ENCODE data around the gene SMNDC1.
"Not testable (repeated sequence)": the region's sequence is repeated elsewhere in the genome, so short reads cannot be mapped to it uniquely, and the experiment has no call there.

The SMNDC1 gene

DNA sequence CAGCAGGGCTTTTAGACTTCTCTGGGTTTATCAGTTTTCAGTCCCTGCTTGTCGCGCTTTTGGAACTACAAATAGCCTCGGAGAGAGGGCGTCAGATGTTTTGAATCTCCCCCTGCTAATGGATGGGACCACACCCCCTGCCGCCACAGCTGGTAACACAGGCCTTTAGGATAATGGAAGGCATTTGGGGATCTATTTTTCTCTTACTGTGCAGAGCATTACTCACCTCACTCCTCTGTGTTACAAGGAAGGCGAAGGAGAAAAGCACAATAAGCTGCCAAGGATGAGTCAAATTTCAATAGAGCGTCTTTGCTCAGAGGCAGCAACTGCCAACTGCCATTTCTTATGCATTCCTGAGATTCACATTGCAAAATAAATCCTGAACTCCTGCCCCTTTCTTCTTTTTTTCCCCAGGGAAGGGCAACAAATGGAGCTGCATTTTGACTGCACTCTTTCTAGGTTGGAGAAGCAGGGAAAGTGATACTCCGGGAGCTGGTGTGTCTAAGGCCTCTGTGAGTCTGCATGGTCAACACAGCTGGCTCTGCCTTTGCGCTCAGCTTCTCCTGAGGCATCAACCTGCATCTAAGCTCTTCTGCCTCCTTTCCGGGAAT, 31.5 kb upstream of the SMNDC1 start:
- no peak overlapping the region for H3K4me2 ChIP-seq
- no peaks in the 10 kb centered on the region for H3K27me3 ChIP-seq (ENCODE audit: insufficient read depth, low read depth)
- H3K27ac ChIP-seq: no peak overlapping the region
- no peak overlapping the region for H2AFZ ChIP-seq (ENCODE audit: low read depth)
- TF ChIP-seq, protein P1, sequence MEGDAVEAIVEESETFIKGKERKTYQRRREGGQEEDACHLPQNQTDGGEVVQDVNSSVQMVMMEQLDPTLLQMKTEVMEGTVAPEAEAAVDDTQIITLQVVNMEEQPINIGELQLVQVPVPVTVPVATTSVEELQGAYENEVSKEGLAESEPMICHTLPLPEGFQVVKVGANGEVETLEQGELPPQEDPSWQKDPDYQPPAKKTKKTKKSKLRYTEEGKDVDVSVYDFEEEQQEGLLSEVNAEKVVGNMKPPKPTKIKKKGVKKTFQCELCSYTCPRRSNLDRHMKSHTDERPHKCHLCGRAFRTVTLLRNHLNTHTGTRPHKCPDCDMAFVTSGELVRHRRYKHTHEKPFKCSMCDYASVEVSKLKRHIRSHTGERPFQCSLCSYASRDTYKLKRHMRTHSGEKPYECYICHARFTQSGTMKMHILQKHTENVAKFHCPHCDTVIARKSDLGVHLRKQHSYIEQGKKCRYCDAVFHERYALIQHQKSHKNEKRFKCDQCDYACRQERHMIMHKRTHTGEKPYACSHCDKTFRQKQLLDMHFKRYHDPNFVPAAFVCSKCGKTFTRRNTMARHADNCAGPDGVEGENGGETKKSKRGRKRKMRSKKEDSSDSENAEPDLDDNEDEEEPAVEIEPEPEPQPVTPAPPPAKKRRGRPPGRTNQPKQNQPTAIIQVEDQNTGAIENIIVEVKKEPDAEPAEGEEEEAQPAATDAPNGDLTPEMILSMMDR (conservative IDR thresholded peaks at IDR 0.05; ENCODE audit: low read depth, low read length): no peak
- no peak overlapping the region for H3K9ac ChIP-seq
- H3K4me3 ChIP-seq (IDR thresholded peaks at IDR 0.05; ENCODE audit: insufficient read depth, low read depth, low read length): no peak overlapping the region
- H3K36me3 ChIP-seq (ENCODE audit: insufficient read depth): no peaks in the 10 kb centered on the region
- no peaks in the 10 kb centered on the region for H4K20me1 ChIP-seq (ENCODE audit: insufficient read depth)
- H3K79me2 ChIP-seq (ENCODE audit: insufficient read depth, low read depth): no peaks in the 10 kb centered on the region
- H3K4me1 ChIP-seq (ENCODE audit: low read depth, poor library complexity, severe bottlenecking): peaks cover 10% of the 10 kb centered on the region

DNA sequence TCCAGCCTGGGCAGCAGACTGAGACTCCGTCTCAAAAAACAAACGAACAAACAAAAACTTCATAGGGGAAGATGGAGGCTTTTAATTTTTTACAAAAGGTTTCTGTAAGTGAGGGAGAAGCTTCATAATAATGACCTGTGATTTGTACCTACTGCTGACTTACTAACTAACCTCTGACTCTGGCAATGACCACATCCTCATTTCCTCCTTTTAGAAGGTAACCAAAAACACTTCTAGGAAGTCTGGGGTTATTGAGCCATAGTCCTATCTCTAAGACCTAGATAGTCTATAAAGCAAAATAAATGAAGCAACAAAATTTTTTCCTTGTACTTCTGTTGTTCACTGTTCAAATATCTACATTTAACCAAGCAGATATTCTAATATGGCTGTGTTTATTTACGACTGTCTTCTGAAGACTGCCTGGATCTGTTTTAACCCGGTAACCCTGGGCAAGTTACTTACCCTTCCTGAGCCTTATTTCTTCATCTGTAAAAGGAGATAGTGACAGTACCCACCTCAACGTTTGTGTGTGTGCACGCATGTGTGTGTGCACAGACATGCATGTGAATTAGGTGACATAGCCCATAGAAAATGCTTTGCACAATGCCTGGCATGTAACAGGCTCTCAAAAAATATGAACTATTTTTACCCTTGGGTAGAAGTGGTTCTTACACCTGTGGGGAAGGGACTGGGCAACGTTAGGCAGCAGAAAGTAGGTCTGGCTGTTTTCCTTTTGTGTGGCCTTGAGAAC, 30.8 kb upstream of the SMNDC1 start:
- peaks cover 3% of the 10 kb centered on the region for H3K4me1 ChIP-seq (ENCODE audit: low read depth, poor library complexity, severe bottlenecking)
- no peaks in the 10 kb centered on the region for H3K79me2 ChIP-seq (ENCODE audit: insufficient read depth, low read depth)
- H3K27ac ChIP-seq: no peak overlapping the region
- H3K27me3 ChIP-seq (ENCODE audit: insufficient read depth, low read depth): no peaks in the 10 kb centered on the region
- H2AFZ ChIP-seq (ENCODE audit: low read depth): no peak overlapping the region
- H3K4me3 ChIP-seq (IDR thresholded peaks at IDR 0.05; ENCODE audit: insufficient read depth, low read depth, low read length): no peak overlapping the region
- H4K20me1 ChIP-seq (ENCODE audit: insufficient read depth): no peaks in the 10 kb centered on the region
- TF ChIP-seq, protein P1 (conservative IDR thresholded peaks at IDR 0.05; ENCODE audit: low read depth, low read length): no peak
- no peak overlapping the region for H3K9ac ChIP-seq
- H3K4me2 ChIP-seq: no peak overlapping the region
- no peaks in the 10 kb centered on the region for H3K36me3 ChIP-seq (ENCODE audit: insufficient read depth)

DNA sequence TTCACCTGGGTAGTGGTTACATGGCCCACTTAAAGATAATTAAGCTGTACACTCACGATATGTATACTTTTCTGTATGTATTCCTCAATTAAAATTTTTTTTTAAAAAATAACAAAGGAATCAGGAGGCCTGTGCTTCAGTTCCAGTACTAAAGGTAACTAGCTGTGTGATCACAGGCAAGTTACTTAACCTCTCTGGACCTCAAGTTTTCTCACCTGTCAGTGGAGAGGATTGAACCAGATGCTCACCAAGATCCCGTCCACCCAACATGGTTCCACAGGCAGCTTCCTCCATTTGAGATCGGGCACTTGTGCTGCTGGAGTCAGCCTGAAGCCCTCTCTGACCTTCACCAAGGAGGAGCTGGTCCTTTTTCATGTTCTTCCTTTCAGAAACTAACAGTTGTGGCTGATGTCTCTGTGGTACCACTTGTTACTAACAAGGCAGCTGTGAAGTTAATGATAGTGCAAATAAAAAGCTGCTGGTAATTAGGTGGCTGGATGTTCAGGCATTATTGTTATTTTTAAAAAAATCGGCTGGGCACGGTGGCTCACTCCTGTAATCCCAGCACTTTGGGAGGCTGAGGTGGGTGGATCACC, 29.4 kb upstream of the SMNDC1 start:
- TF ChIP-seq, protein P1 (conservative IDR thresholded peaks at IDR 0.05; ENCODE audit: low read depth, low read length): no peak
- H3K36me3 ChIP-seq (ENCODE audit: insufficient read depth): no peaks in the 10 kb centered on the region

DNA sequence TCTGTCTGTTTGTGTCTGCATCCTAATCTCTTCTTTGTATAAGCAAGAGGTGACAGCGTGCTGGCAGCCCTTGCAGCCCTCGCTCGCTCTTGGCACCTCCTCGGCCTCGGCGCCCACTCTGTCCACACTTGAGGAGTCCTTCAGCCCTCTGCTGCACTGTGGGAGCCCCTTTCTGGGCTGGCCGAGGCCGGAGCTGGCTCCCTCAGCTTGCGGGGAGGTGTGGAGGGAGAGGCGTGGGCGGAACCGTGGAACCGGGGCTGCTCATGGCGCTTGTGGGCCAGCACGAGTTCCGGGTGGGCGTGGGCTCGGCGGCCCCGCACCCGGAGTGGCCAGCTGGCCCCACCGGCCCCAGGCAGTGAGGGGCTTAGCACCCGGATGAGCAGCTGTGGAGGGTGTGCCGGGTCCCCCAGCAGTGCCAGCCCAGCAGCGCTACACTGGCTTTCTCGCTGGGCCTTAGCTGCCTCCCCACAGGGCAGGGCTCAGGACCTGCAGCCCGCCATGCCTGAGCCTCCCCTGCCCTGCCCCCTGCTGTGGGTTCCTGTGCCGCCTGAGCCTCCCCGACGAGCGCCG, 26.6 kb upstream of the SMNDC1 start:
- H2AFZ ChIP-seq (ENCODE audit: low read depth); H4K20me1 ChIP-seq (ENCODE audit: insufficient read depth); H3K36me3 ChIP-seq (ENCODE audit: insufficient read depth); H3K27me3 ChIP-seq (ENCODE audit: insufficient read depth, low read depth); H3K79me2 ChIP-seq (ENCODE audit: insufficient read depth, low read depth); H3K4me3 ChIP-seq (IDR thresholded peaks at IDR 0.05; ENCODE audit: insufficient read depth, low read depth, low read length); H3K9ac ChIP-seq; H3K27ac ChIP-seq; H3K4me2 ChIP-seq; H3K4me1 ChIP-seq (ENCODE audit: low read depth, poor library complexity, severe bottlenecking): not testable (repeated sequence)

More for the DNA sequence above, 29.4 kb upstream of the SMNDC1 start:
- Histone ChIP-seq H3K27me3 (ENCODE audit: insufficient read depth, low read depth) (no peaks in the 10 kb centered on the region), H3K79me2 (ENCODE audit: insufficient read depth, low read depth) (no peaks in the 10 kb centered on the region), H3K27ac (no peak overlapping the region), H3K4me3 (IDR thresholded peaks at IDR 0.05; ENCODE audit: insufficient read depth, low read depth, low read length) (no peak overlapping the region), H2AFZ (ENCODE audit: low read depth) (no peak overlapping the region), H3K4me1 (ENCODE audit: low read depth, poor library complexity, severe bottlenecking) (peaks cover 3% of the 10 kb centered on the region), H4K20me1 (ENCODE audit: insufficient read depth) (no peaks in the 10 kb centered on the region), H3K9ac (no peak overlapping the region), H3K4me2 (no peak overlapping the region)
